Thyroid gland (tissue), 4 donors: Measurements from ENCODE around the gene ZBTB16. TPM values are rescaled to one million over a fixed set of nuclear protein-coding genes. Genes with fewer than 3 reads are reported as not detected.
A peak's percentile ranks its signal among the peaks of the same experiment; 100 is the strongest.

Experiments
- DNase-seq, 2 donors: peaks; one replicate each; pipeline ENCODE4 v3.0.0-alpha.2; 2019
- H3K27ac ChIP-seq, 3 donors: fragments of 200-600 bp; sonication (generic); 1 replicate in 2 of 3; 2 replicates in 1 of 3; pipeline ENCODE4 v1.5.1; 2016 to 2019; ENCODE audit warnings: mild to moderate bottlenecking in 1 of 3, moderate library complexity in 1 of 3
- H3K27me3 ChIP-seq: fragments of 200-600 bp; sonication (generic); one replicate; pipeline ENCODE4 v1.5.1; 2019
- H3K36me3 ChIP-seq, 2 donors: fragments of 200-600 bp; sonication (generic); one replicate each; pipeline ENCODE4 v1.5.1; 2016 to 2019
- H3K4me1 ChIP-seq, 2 donors: fragments of 200-600 bp; sonication (generic); one replicate each; pipeline ENCODE4 v1.5.1; 2017 to 2019
- H3K4me3 ChIP-seq, 3 donors: fragments of 200-600 bp; sonication (generic); replicated peaks in 1 of 3; 1 replicate in 2 of 3; 2 replicates in 1 of 3; pipeline ENCODE4 v1.5.1; 2016; ENCODE audit warnings: mild to moderate bottlenecking in 1 of 3
- H3K9me3 ChIP-seq: fragments of 200-600 bp; sonication (generic); one replicate; pipeline ENCODE4 v1.5.1; 2017
- CTCF ChIP-seq, 6 experiments: fragments of 200-600 bp in 3 of 6; fragments of 450-650 bp in 3 of 6; sonication (generic) in 3 of 6; IDR thresholded peaks; one replicate each; pipeline ENCODE4 v1.5.1; 2016 to 2019; ENCODE audit warnings: antibody characterized with exemption in 6 of 6, mild to moderate bottlenecking in 2 of 6, inconsistent platforms in 1 of 6, moderate library complexity in 1 of 6
- POLR2A ChIP-seq, 2 donors: fragments of 450-650 bp; IDR thresholded peaks; one replicate each; pipeline ENCODE4 v1.6.1; 2017; ENCODE audit warnings: antibody characterized with exemption in 2 of 2, mild to moderate bottlenecking in 2 of 2, moderate library complexity in 1 of 2
- WGBS, 2 donors: methylation state at CpG; one replicate each; pipeline ENCODE4 v1.1.5; 2017; 5-methylcytosine and 5-hydroxymethylcytosine counted together
- intact Hi-C: fragments of 100-400 bp; cut with DNase I; formaldehyde crosslinking; loops from one replicate; pipeline ENCODE4 v1.15.1; 2023
- total RNA-seq, 4 donors: library from RNA; depleted of rRNA; stranded (reverse); fragments of >200 nt; gene quantifications; one replicate each; pipeline ENCODE4 v1.2.3, GENCODE V29; 2016

Gene ZBTB16
- total RNA-seq, 4 donors from 2014 or later = 157 to 385 (median 177) TPM

GRCh38 chr11:114171257-114172054 is 111.9 kb downstream of the ZBTB16 start:
- H3K9me3 ChIP-seq = no peaks in the 10 kb centered on the region
- peak overlapping the region; percentile 99 to 100 (median 100) for H3K27ac ChIP-seq
- intact Hi-C loops = no loop called here
- DNase-seq = peak; percentile 100
- peaks cover 96 to 99% of the 10 kb centered on the region in 2 donors for H3K4me1 ChIP-seq
- TF ChIP-seq POLR2A (IDR thresholded peaks at IDR 0.05) (peak in 1 of 2 donors; percentile 67), CTCF (IDR thresholded peaks at IDR 0.05) (no peak)
- H3K36me3 ChIP-seq = peaks cover 0 to 4% of the 10 kb centered on the region in 2 donors
- WGBS, 2 donors = 10 to 13% methylated on average over 14 to 15 of the region's 15 CpGs
- H3K4me3 ChIP-seq = no peak overlapping the region
- no peaks in the 10 kb centered on the region for H3K27me3 ChIP-seq

DNA sequence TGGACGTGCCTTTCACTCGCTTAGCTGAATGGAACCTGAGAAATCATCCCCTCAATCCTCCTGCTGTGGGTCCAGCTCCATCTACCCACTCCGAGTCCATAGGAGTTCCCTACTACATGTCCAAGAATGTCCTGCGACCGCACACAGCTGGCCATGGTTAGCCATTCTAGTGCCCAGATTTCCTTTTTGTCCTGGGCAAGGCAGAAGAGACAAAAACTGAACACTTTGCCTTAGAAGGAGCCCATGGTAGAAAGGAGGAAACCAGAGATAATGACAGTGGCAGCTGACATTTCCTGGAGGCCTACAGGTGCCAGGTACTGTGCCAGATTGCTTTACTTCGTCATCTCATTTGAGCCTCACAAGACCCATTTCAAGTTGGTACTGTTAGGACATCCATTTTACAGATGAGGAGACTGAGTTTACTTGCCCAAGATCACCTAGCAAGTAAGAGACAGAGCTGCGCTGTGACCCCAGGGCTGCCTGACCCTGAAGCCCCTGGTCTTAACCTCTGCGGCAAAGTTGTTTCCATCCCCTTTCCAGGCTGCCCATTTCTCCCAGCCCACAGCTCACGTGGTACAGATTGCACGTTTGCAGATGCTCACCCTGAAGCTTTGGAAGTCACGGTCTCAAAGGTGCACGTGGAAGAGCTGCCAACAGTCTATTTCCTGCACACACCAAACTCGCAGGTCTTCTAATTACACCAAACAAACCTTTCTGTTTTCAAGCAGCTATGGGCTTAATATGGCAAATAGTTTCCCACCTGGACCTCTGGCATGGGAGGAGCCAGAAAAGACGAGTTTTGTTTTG is 112.7 kb downstream of the ZBTB16 start:
- no peak for DNase-seq
- intact Hi-C loops = no loop called here
- H3K4me3 ChIP-seq = no peak overlapping the region
- H3K27ac ChIP-seq = peak overlapping the region; percentile 99 to 100 (median 100)
- 49 to 56% methylated on average over 14 of the region's 14 CpGs for WGBS, 2 donors
- no peaks in the 10 kb centered on the region for H3K27me3 ChIP-seq
- peaks cover 0 to 4% of the 10 kb centered on the region in 2 donors for H3K36me3 ChIP-seq
- H3K9me3 ChIP-seq = no peaks in the 10 kb centered on the region
- no peak for TF ChIP-seq CTCF (IDR thresholded peaks at IDR 0.05)
- TF ChIP-seq POLR2A (IDR thresholded peaks at IDR 0.05) = peak in 1 of 2 donors; percentile 18
- peaks cover 99 to 100% of the 10 kb centered on the region in 2 donors for H3K4me1 ChIP-seq

- H3K36me3 ChIP-seq = peaks cover 0 to 4% of the 10 kb centered on the region in 2 donors
- no peaks in the 10 kb centered on the region for H3K27me3 ChIP-seq
- H3K27ac ChIP-seq = peak overlapping the region; percentile 99 to 100 (median 100)
- TF ChIP-seq POLR2A (IDR thresholded peaks at IDR 0.05) = peak in 1 of 2 donors; percentile 12
- TF ChIP-seq CTCF (IDR thresholded peaks at IDR 0.05) = no peak
- no peak overlapping the region for H3K4me3 ChIP-seq
- H3K4me1 ChIP-seq = peaks cover 99 to 100% of the 10 kb centered on the region in 2 donors
- DNase-seq = no peak
- intact Hi-C loops = no loop called here
- no peaks in the 10 kb centered on the region for H3K9me3 ChIP-seq
- WGBS, 2 donors = 47 to 52% methylated on average over 8 of the region's 8 CpGs
Measured at GRCh38 chr11:114172871-114173444, 113.4 kb downstream of the ZBTB16 start.

DNA sequence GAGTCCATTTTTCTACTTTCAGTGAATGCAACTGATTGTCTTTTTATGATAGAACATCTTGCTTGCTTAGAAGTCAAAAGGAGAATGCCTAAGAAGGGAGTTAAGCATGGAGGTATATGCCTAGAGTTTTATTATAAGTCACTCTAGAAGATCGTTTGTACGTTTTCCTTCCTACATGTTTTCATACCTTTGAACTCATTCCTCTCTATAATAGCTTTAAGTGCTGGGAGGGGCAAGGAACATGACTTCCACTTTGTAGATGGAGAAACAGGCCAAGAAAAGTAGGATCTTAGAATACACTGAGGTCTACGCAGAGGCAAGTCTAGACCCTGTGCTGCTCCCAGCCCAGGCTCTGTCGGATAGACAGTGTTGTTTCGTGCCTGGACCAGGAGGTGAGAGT is 114.3 kb downstream of the ZBTB16 start:
- intact Hi-C loops = no loop called here
- Histone ChIP-seq H3K9me3 (no peaks in the 10 kb centered on the region), H3K27ac (peak overlapping the region; percentile 99 to 100 (median 100)), H3K27me3 (no peaks in the 10 kb centered on the region), H3K36me3 (peaks cover 0 to 4% of the 10 kb centered on the region in 2 donors), H3K4me3 (no peak overlapping the region), H3K4me1 (peaks cover 99 to 100% of the 10 kb centered on the region in 2 donors)
- DNase-seq = no peak
- 88% methylated on average over 5 of the region's 5 CpGs for WGBS, 2 donors
- no peak for TF ChIP-seq POLR2A (IDR thresholded peaks at IDR 0.05)

DNA sequence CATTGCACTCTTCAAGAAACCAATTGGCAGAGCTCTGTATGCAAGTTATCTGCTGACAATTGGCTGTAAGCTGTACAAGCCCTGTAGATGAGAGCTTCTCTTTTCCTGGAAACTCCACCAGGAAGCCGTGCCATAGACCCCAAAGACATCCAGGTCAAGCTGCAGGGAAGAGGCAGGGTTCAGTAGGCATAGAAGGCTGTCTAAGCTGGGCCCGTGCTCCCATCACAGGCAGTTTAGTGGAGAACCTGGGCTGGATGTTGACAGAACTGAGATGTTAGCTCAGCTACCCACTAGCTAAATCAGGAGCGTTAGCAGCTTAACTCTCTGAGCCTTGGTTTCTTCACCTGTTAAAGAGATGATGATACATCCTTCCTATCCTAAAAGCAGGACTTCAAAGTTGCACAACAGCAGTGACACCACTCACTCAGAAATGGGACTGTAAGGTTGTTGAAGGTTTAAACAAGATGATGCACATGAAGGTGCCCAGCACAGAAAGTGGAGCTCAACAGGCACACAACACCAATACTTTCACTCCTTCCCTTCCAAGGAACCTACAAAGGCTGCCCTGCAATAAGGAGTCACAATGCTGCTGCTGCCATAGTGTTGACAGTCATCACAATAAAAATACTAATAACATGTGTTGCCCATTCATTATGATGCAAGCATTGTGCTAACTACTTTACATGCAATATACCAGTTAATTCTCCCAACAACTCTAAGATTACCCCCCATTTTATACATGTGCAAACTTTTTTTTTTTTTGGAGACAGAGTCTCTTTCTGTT is 115.4 kb downstream of the ZBTB16 start:
- no peak for DNase-seq
- H3K4me1 ChIP-seq = peaks cover 92 to 94% of the 10 kb centered on the region in 2 donors
- 95 to 100% methylated on average over 2 of the region's 3 CpGs for WGBS, 2 donors
- H3K27me3 ChIP-seq = no peaks in the 10 kb centered on the region
- peaks cover 0 to 4% of the 10 kb centered on the region in 2 donors for H3K36me3 ChIP-seq
- intact Hi-C loops = no loop called here
- peak overlapping the region; percentile 99 to 100 (median 100) for H3K27ac ChIP-seq
- H3K4me3 ChIP-seq = no peak overlapping the region
- no peak for TF ChIP-seq CTCF (IDR thresholded peaks at IDR 0.05)
- TF ChIP-seq POLR2A (IDR thresholded peaks at IDR 0.05) = no peak
- no peaks in the 10 kb centered on the region for H3K9me3 ChIP-seq
